ENCODE measurements around the gene UQCC2. TPM values are rescaled to one million over a fixed set of nuclear protein-coding genes. Genes with fewer than 3 reads are reported as not detected.

Gene UQCC2
- total and polyA plus RNA-seq, 2 donors (not counting 1 experiment from before 2014, with no cell fraction given): 13.2 to 16.6 TPM

- Mint-ChIP-seq H3K9me3 (ENCODE audit: insufficient read depth) (no peaks in the 10 kb centered on the region), H3K27ac (no peak overlapping the region), H3K4me1 (peaks cover 25% of the 10 kb centered on the region), H3K27me3 (no peaks in the 10 kb centered on the region), H3K4me3 (no peak overlapping the region)
- Histone ChIP-seq H3K9me3 (ENCODE audit: control extremely low read depth in 1 of 3, control insufficient read depth in 2 of 3, insufficient read depth in 1 of 3, low read length in 2 of 3) (no peaks in the 10 kb centered on the region), H4K20me1 (ENCODE audit: control insufficient read depth, insufficient read depth, low read length, poor library complexity, severe bottlenecking) (no peaks in the 10 kb centered on the region), H3K27ac (ENCODE audit: low read length in 2 of 2) (no peak overlapping the region), H3K9ac (ENCODE audit: low read length) (no peak overlapping the region), H3K27me3 (replicated peaks in 1 of 4; ENCODE audit: control extremely low read depth in 1 of 4, control insufficient read depth in 3 of 4, insufficient read depth in 4 of 4, low read length in 3 of 4) (no peaks in the 10 kb centered on the region), H3K4me3 (ENCODE audit: control extremely low read depth in 1 of 5, extremely low read depth in 1 of 5, insufficient read depth in 1 of 5, low read depth in 2 of 5, low read length in 4 of 5) (no peak overlapping the region), H3K36me3 (replicated peaks in 1 of 2; ENCODE audit: control extremely low read depth in 1 of 2, control insufficient read depth in 1 of 2, extremely low read depth in 1 of 2, insufficient read depth in 2 of 2, low read length in 1 of 2) (peaks cover 0 to 67% of the 10 kb centered on the region in 2 experiments), H2AFZ (ENCODE audit: insufficient read depth, low read depth, low read length, poor library complexity, severe bottlenecking) (no peak overlapping the region), H3K4me1 (ENCODE audit: control insufficient read depth in 2 of 2, insufficient read depth in 2 of 2, low read length in 2 of 2) (peaks cover 27 to 32% of the 10 kb centered on the region in 2 donors), H3K4me2 (replicated peaks; ENCODE audit: low read depth, low read length, poor library complexity, severe bottlenecking) (no peak overlapping the region), H3K79me2 (ENCODE audit: control insufficient read depth, insufficient read depth, low read length) (no peaks in the 10 kb centered on the region)
- TF ChIP-seq CTCF (IDR thresholded peaks at IDR 0.05) (no peak), EZH2 (IDR thresholded peaks at IDR 0.05; ENCODE audit: borderline replicate concordance, insufficient read depth, low read depth, low read length, poor library complexity, severe bottlenecking) (no peak)
- CTCF ChIA-PET: interaction anchor here (1.3 to 3.9 kb wide), 5 partner anchors 11 to 103 kb away, joined by 3 to 23 read pairs (median 6); no protein-coding TSS in a partner anchor
- POLR2A ChIA-PET: no interaction called here
- intact Hi-C loops (cut with micrococcal nuclease): no loop called here
- DNase-seq (no peak), ATAC-seq (ENCODE audit: low read depth) (no peak)
- WGBS (ENCODE audit: insufficient coverage): 97% methylated on average over 10 of the region's 10 CpGs
Measured at GRCh38 chr6:33689879-33690278, 21.6 kb downstream of the UQCC2 start.

DNA sequence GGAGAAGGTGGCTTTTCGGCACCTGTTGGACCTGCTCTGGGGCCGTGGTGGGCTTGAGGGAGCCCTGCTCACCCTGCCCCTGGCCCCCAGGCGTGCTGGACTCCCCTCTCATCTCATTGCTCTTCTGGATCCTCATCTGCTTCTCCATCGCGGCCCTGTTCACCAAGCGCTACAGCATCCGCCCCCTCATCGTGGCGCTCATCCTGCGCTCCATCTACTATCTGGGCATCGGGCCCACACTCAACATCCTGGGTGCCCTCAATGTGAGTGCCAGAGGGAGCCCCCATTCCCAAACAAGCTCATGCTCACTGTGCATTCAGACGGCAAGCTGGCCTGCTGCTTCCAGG, 22.4 kb downstream of the UQCC2 start:
- no peak overlapping the region for H3K9ac ChIP-seq (ENCODE audit: low read length)
- DNase-seq (no peak), ATAC-seq (ENCODE audit: low read depth) (no peak)
- Mint-ChIP-seq H3K27me3 (no peaks in the 10 kb centered on the region), H3K9me3 (ENCODE audit: insufficient read depth) (no peaks in the 10 kb centered on the region), H3K27ac (no peak overlapping the region), H3K4me3 (no peak overlapping the region), H3K4me1 (peaks cover 17% of the 10 kb centered on the region)
- ChIA-PET POLR2A (no interaction called here), CTCF (interaction anchor here (0.5 to 3.9 kb wide), 2 partner anchors 12 to 119 kb away, joined by 3 to 23 read pairs; no protein-coding TSS in a partner anchor)
- H3K36me3 ChIP-seq (replicated peaks in 1 of 2; ENCODE audit: control extremely low read depth in 1 of 2, control insufficient read depth in 1 of 2, extremely low read depth in 1 of 2, insufficient read depth in 2 of 2, low read length in 1 of 2): peaks cover 0 to 68% of the 10 kb centered on the region in 2 experiments
- intact Hi-C loops (cut with micrococcal nuclease): no loop called here
- no peaks in the 10 kb centered on the region for H3K27me3 ChIP-seq (replicated peaks in 1 of 4; ENCODE audit: control extremely low read depth in 1 of 4, control insufficient read depth in 3 of 4, insufficient read depth in 4 of 4, low read length in 3 of 4)
- TF ChIP-seq CTCF (IDR thresholded peaks at IDR 0.05): no peak
- TF ChIP-seq EZH2 (IDR thresholded peaks at IDR 0.05; ENCODE audit: borderline replicate concordance, insufficient read depth, low read depth, low read length, poor library complexity, severe bottlenecking): no peak
- H3K79me2 ChIP-seq (ENCODE audit: control insufficient read depth, insufficient read depth, low read length): no peaks in the 10 kb centered on the region
- H3K4me1 ChIP-seq (ENCODE audit: control insufficient read depth in 2 of 2, insufficient read depth in 2 of 2, low read length in 2 of 2): peaks cover 20 to 24% of the 10 kb centered on the region in 2 donors
- H3K27ac ChIP-seq (ENCODE audit: low read length in 2 of 2): no peak overlapping the region
- no peaks in the 10 kb centered on the region for H4K20me1 ChIP-seq (ENCODE audit: control insufficient read depth, insufficient read depth, low read length, poor library complexity, severe bottlenecking)
- no peak overlapping the region for H2AFZ ChIP-seq (ENCODE audit: insufficient read depth, low read depth, low read length, poor library complexity, severe bottlenecking)
- H3K4me3 ChIP-seq (ENCODE audit: control extremely low read depth in 1 of 5, extremely low read depth in 1 of 5, insufficient read depth in 1 of 5, low read depth in 2 of 5, low read length in 4 of 5): no peak overlapping the region
- H3K9me3 ChIP-seq (ENCODE audit: control extremely low read depth in 1 of 3, control insufficient read depth in 2 of 3, insufficient read depth in 1 of 3, low read length in 2 of 3): no peaks in the 10 kb centered on the region
- H3K4me2 ChIP-seq (replicated peaks; ENCODE audit: low read depth, low read length, poor library complexity, severe bottlenecking): no peak overlapping the region
- 88% methylated on average over 12 of the region's 12 CpGs for WGBS (ENCODE audit: insufficient coverage)

Data from B cell (primary cell).